ENCODE results near the gene GANAB.

GANAB gene

DNA sequence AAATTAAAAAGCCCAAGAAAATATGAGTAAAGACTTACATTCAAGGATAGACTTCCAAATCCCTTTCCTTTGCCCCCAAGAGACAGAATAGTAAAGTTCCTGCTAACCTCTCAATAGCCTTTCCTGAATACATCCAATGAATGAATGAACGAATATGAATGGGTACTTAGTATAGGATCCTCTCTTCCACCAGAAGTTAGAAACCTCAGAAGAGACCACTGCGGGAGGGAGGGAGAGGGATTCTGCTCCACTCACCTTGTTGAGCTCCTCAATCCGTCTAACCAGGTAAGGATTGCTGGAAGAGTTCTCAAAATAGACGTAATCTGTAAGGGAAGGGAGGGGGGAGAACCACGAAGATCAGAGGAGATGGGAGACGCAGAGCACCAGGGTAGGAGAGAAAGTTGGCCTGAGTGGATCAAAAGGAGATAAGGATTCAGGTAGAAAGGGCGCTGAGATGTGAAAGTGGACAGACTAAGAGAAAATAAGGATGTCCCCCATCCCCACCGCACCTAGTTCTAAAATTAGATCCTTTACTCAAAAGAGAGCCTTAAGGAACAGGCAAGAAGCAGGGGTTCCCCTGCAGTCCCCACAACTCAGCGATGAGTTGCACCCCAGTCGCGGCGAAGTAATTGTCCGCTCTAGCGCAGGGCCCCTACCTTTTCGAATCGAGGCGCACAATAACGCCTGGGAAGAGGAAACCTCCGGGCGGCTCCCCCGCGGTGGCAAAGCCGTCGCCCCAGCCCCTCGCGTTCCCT lies 45.9 kb downstream of the GANAB start:
- H3K56ac ChIP-seq (ENCODE audit: low read length) = peak overlapping the region; percentile 97
- peaks cover 23% of the 10 kb centered on the region for H3K36me3 ChIP-seq (ENCODE audit: control insufficient read depth, insufficient read depth, low read length)
- H3K4me1 ChIP-seq (ENCODE audit: control insufficient read depth, low read depth, low read length) = peaks cover 4% of the 10 kb centered on the region
- H2BK120ac ChIP-seq (ENCODE audit: low read depth, low read length) = peak overlapping the region; percentile 83
- DNase-seq = peak; percentile 32
- H2BK15ac ChIP-seq (replicated peaks; ENCODE audit: low read depth) = no peak overlapping the region
- H3K4me2 ChIP-seq (ENCODE audit: low read length) = peak overlapping the region; percentile 26
- H4K5ac ChIP-seq (ENCODE audit: low read length) = no peak overlapping the region
- H3K9ac ChIP-seq (ENCODE audit: low read length) = peak overlapping the region; percentile 66
- peaks cover 25% of the 10 kb centered on the region for H3K79me2 ChIP-seq (ENCODE audit: control insufficient read depth, insufficient read depth, low read length)
- no peaks in the 10 kb centered on the region for H3K27me3 ChIP-seq (ENCODE audit: insufficient read depth, low read length, poor library complexity)
- H3K18ac ChIP-seq (ENCODE audit: low read length) = peak overlapping the region; percentile 98
- H2BK5ac ChIP-seq (ENCODE audit: low read length) = peak overlapping the region; percentile 78
- WGBS (ENCODE audit: extremely low coverage, insufficient coverage, low lambda C conversion rate) = no CpG with 5 or more reads among the region's 26 CpGs
- peaks cover 21% of the 10 kb centered on the region for H3K79me1 ChIP-seq (ENCODE audit: low read length)
- H2AK5ac ChIP-seq (ENCODE audit: low read length) = no peak overlapping the region
- H3K4ac ChIP-seq (ENCODE audit: low read depth, low read length) = peak overlapping the region; percentile 95
- H3K27ac ChIP-seq (ENCODE audit: low read depth, low read length) = peak overlapping the region; percentile 97
- H3K4me3 ChIP-seq (ENCODE audit: low read length) = peak overlapping the region; percentile 89
- peak overlapping the region; percentile 98 for H3K23ac ChIP-seq (ENCODE audit: low read length)
- no peak overlapping the region for H4K8ac ChIP-seq (ENCODE audit: low read depth, low read length)

DNA sequence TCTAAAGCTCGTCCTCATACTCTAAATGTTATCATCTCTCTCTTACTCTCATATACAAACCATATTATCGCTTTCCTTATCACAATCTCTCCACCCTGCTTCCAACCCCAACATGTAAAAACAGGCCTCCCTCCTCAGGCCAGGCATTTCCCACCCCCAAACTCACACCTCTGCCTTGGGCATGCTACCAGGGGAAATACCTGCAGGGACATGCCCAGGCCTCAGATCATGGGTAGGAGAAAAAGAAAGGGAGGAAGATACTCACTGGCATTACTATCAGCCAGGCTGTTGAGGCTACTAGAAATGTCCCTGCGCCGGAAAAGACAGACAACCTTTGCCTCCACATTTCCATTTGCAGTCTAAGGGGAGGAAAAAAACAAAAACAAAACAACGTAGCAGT lies 46.5 kb downstream of the GANAB start:
- H2BK120ac ChIP-seq (ENCODE audit: low read depth, low read length) = no peak overlapping the region
- peak overlapping the region; percentile 6 for H2AK5ac ChIP-seq (ENCODE audit: low read length)
- no peaks in the 10 kb centered on the region for H3K27me3 ChIP-seq (ENCODE audit: insufficient read depth, low read length, poor library complexity)
- peak overlapping the region; percentile 77 for H3K56ac ChIP-seq (ENCODE audit: low read length)
- no peak overlapping the region for H3K4ac ChIP-seq (ENCODE audit: low read depth, low read length)
- H4K5ac ChIP-seq (ENCODE audit: low read length) = no peak overlapping the region
- H4K8ac ChIP-seq (ENCODE audit: low read depth, low read length) = no peak overlapping the region
- no peak overlapping the region for H3K18ac ChIP-seq (ENCODE audit: low read length)
- H3K23ac ChIP-seq (ENCODE audit: low read length) = no peak overlapping the region
- peak overlapping the region; percentile 72 for H3K4me2 ChIP-seq (ENCODE audit: low read length)
- peaks cover 21% of the 10 kb centered on the region for H3K79me1 ChIP-seq (ENCODE audit: low read length)
- H3K4me1 ChIP-seq (ENCODE audit: control insufficient read depth, low read depth, low read length) = peaks cover 4% of the 10 kb centered on the region
- H3K9ac ChIP-seq (ENCODE audit: low read length) = peak overlapping the region; percentile 66
- peak overlapping the region; percentile 8 for H2BK5ac ChIP-seq (ENCODE audit: low read length)
- peak overlapping the region; percentile 5 for H3K4me3 ChIP-seq (ENCODE audit: low read length)
- peak; percentile 31 for DNase-seq
- 100% methylated on average over 2 of the region's 5 CpGs for WGBS (ENCODE audit: extremely low coverage, insufficient coverage, low lambda C conversion rate)
- H3K79me2 ChIP-seq (ENCODE audit: control insufficient read depth, insufficient read depth, low read length) = peaks cover 25% of the 10 kb centered on the region
- peak overlapping the region; percentile 46 for H3K27ac ChIP-seq (ENCODE audit: low read depth, low read length)
- H2BK15ac ChIP-seq (replicated peaks; ENCODE audit: low read depth) = no peak overlapping the region
- peaks cover 27% of the 10 kb centered on the region for H3K36me3 ChIP-seq (ENCODE audit: control insufficient read depth, insufficient read depth, low read length)

DNA sequence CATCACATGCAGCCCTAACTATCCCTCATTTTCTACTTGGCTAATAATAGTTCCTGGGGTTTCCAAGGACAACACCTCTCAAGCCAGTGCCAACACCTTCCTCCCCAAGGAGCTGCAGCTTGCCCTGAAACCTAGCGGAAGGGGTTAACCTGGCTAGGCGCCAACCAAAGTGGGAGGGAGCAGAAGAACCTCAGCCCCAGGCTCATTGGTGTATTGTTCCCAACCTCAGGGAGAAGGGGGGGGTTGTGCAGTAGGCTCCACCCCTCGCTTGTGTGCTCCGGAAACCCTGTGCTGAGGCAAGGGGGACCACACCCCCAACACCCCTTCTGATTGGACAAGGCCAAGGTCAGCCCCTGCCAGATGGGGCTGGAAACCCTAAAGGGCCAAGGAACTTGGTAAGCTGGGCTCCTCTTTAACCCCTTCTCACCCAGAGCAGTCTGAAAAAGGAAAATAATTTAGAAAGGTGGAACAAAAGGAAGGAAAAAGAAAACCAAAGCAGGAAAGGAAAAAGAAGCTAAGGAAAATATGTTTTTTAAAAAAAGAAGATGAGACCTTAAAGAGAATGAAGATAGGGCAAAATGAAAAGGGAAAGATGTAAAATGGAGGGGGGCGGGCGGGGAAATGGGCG lies 47.2 kb downstream of the GANAB start:
- no peak overlapping the region for H3K27ac ChIP-seq (ENCODE audit: low read depth, low read length)
- 100% methylated on average over 3 of the region's 7 CpGs for WGBS (ENCODE audit: extremely low coverage, insufficient coverage, low lambda C conversion rate)
- no peak overlapping the region for H3K18ac ChIP-seq (ENCODE audit: low read length)
- H2AK5ac ChIP-seq (ENCODE audit: low read length) = no peak overlapping the region
- no peak overlapping the region for H2BK5ac ChIP-seq (ENCODE audit: low read length)
- H3K9ac ChIP-seq (ENCODE audit: low read length) = peak overlapping the region; percentile 66
- peak; percentile 100 for DNase-seq
- peaks cover 21% of the 10 kb centered on the region for H3K79me1 ChIP-seq (ENCODE audit: low read length)
- no peak overlapping the region for H4K8ac ChIP-seq (ENCODE audit: low read depth, low read length)
- H3K4me1 ChIP-seq (ENCODE audit: control insufficient read depth, low read depth, low read length) = peaks cover 4% of the 10 kb centered on the region
- H3K27me3 ChIP-seq (ENCODE audit: insufficient read depth, low read length, poor library complexity) = no peaks in the 10 kb centered on the region
- H3K36me3 ChIP-seq (ENCODE audit: control insufficient read depth, insufficient read depth, low read length) = peaks cover 27% of the 10 kb centered on the region
- peaks cover 25% of the 10 kb centered on the region for H3K79me2 ChIP-seq (ENCODE audit: control insufficient read depth, insufficient read depth, low read length)
- no peak overlapping the region for H3K23ac ChIP-seq (ENCODE audit: low read length)
- H3K4ac ChIP-seq (ENCODE audit: low read depth, low read length) = no peak overlapping the region
- no peak overlapping the region for H3K4me3 ChIP-seq (ENCODE audit: low read length)
- peak overlapping the region; percentile 1 for H3K4me2 ChIP-seq (ENCODE audit: low read length)
- no peak overlapping the region for H4K5ac ChIP-seq (ENCODE audit: low read length)
- peak overlapping the region; percentile 82 for H3K56ac ChIP-seq (ENCODE audit: low read length)
- no peak overlapping the region for H2BK15ac ChIP-seq (replicated peaks; ENCODE audit: low read depth)
- no peak overlapping the region for H2BK120ac ChIP-seq (ENCODE audit: low read depth, low read length)

DNA sequence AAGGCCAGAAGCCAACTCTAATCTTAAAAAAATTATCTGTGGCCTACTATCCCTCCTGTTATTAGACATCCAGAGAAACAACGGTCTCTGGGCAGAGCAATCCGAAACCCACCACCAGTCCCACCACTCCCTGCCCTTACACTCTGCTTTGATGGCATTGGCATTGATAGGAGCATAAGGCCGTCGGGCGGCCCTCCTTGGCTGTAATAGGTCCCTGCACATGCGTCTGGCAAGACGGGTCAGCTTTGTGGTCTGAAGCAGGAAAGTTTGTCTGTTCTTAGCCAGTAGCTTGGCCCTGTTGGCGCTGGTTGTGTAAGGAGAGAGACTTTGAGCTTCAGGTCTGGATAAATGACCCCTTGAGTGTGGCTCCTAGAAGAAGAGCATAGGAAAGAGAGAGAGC lies 51.3 kb downstream of the GANAB start:
- Histone ChIP-seq H3K4me1 (ENCODE audit: control insufficient read depth, low read depth, low read length) (peaks cover 4% of the 10 kb centered on the region), H3K36me3 (ENCODE audit: control insufficient read depth, insufficient read depth, low read length) (peaks cover 32% of the 10 kb centered on the region), H2AK5ac (ENCODE audit: low read length) (no peak overlapping the region), H3K9ac (ENCODE audit: low read length) (no peak overlapping the region), H2BK5ac (ENCODE audit: low read length) (no peak overlapping the region), H3K4ac (ENCODE audit: low read depth, low read length) (no peak overlapping the region), H4K8ac (ENCODE audit: low read depth, low read length) (no peak overlapping the region), H3K4me2 (ENCODE audit: low read length) (no peak overlapping the region), H4K5ac (ENCODE audit: low read length) (no peak overlapping the region), H3K79me1 (ENCODE audit: low read length) (peaks cover 23% of the 10 kb centered on the region), H3K18ac (ENCODE audit: low read length) (no peak overlapping the region), H3K56ac (ENCODE audit: low read length) (no peak overlapping the region), H2BK15ac (replicated peaks; ENCODE audit: low read depth) (no peak overlapping the region), H3K27me3 (ENCODE audit: insufficient read depth, low read length, poor library complexity) (no peaks in the 10 kb centered on the region), H3K27ac (ENCODE audit: low read depth, low read length) (no peak overlapping the region), H2BK120ac (ENCODE audit: low read depth, low read length) (no peak overlapping the region), H3K79me2 (ENCODE audit: control insufficient read depth, insufficient read depth, low read length) (peaks cover 18% of the 10 kb centered on the region), H3K4me3 (ENCODE audit: low read length) (no peak overlapping the region), H3K23ac (ENCODE audit: low read length) (no peak overlapping the region)
- WGBS (ENCODE audit: extremely low coverage, insufficient coverage, low lambda C conversion rate) = no CpG with 5 or more reads among the region's 8 CpGs
- no peak for DNase-seq

DNA sequence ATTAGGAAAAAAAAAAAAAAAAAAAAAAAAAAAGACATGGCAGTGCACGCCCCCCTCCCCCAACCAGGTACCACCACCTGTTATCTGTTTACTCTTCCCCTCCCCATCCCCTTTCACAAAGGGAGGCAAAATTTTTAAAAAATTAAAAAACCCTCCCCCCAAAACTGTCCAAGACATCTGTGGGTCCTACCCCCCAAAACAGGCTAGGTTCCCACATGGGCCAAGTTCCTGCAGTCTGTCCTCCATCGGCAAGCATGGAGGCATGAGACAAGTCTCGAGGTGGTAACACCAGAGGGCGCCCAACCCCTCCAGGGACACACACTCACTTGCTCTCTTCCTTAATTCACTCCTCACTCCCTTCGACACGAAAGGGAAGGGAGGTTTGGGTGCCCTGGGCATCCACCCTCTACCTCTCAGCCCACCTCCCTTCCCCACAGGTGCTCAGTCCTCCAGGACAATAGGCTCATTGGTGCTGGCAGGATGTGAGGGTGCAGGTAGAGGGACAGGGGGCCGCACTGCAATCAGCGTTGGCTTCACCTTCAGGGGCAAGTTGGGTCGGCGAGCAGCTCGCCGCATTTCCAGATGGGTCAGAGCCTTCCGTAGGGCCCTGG lies 52.9 kb downstream of the GANAB start:
- Histone ChIP-seq H2AK5ac (ENCODE audit: low read length) (no peak overlapping the region), H3K36me3 (ENCODE audit: control insufficient read depth, insufficient read depth, low read length) (peaks cover 32% of the 10 kb centered on the region), H3K27me3 (ENCODE audit: insufficient read depth, low read length, poor library complexity) (no peaks in the 10 kb centered on the region), H3K4me2 (ENCODE audit: low read length) (no peak overlapping the region), H2BK15ac (replicated peaks; ENCODE audit: low read depth) (no peak overlapping the region), H3K18ac (ENCODE audit: low read length) (no peak overlapping the region), H2BK120ac (ENCODE audit: low read depth, low read length) (no peak overlapping the region), H2BK5ac (ENCODE audit: low read length) (no peak overlapping the region), H3K79me1 (ENCODE audit: low read length) (peaks cover 20% of the 10 kb centered on the region), H3K4me3 (ENCODE audit: low read length) (no peak overlapping the region), H4K8ac (ENCODE audit: low read depth, low read length) (no peak overlapping the region), H3K9ac (ENCODE audit: low read length) (no peak overlapping the region), H3K79me2 (ENCODE audit: control insufficient read depth, insufficient read depth, low read length) (peaks cover 10% of the 10 kb centered on the region), H3K56ac (ENCODE audit: low read length) (peak overlapping the region; percentile 29), H3K4me1 (ENCODE audit: control insufficient read depth, low read depth, low read length) (peaks cover 2% of the 10 kb centered on the region), H3K23ac (ENCODE audit: low read length) (no peak overlapping the region), H3K27ac (ENCODE audit: low read depth, low read length) (no peak overlapping the region), H3K4ac (ENCODE audit: low read depth, low read length) (no peak overlapping the region), H4K5ac (ENCODE audit: low read length) (no peak overlapping the region)
- peak; percentile 90 for DNase-seq
- WGBS (ENCODE audit: extremely low coverage, insufficient coverage, low lambda C conversion rate) = no CpG with 5 or more reads among the region's 13 CpGs

Data from mesendoderm (in vitro differentiated cells).